GM12872 (cell line): Measurements from ENCODE around the gene FAM221A.

Experiments used
- CTCF ChIP-seq: IDR thresholded peaks from 3 replicates; pipeline ENCODE4 v1.5.1; 2011; ENCODE audit warnings: low read depth, mild to moderate bottlenecking, low read length, moderate library complexity; ENCODE audit not compliant: insufficient read depth

Gene FAM221A

GRCh38 chr7:23679898-23680413 is at the start of gene FAM221A:
TSS of gene FAM221A (plus strand) at chr7:23680199. CDS start at chr7:23680219, 20 bp downstream.
- peak; percentile 82 for TF ChIP-seq CTCF

- no peak for TF ChIP-seq CTCF
These were observed 46.6 kb upstream of the FAM221A start for GRCh38 chr7:23633417-23633816.

GRCh38 chr7:23645822-23646221 is 34.2 kb upstream of the FAM221A start:
- no peak for TF ChIP-seq CTCF

- TF ChIP-seq CTCF = no peak
These were observed 26.1 kb upstream of the FAM221A start for GRCh38 chr7:23653942-23654341.

- TF ChIP-seq CTCF = peak; percentile 36; the same call in 2 of the 3 replicates
These were observed 25.5 kb upstream of the FAM221A start for GRCh38 chr7:23654508-23654907.

- no peak for TF ChIP-seq CTCF
These were observed 24.6 kb upstream of the FAM221A start for GRCh38 chr7:23655433-23655832.

GRCh38 chr7:23658831-23659427 is 21.1 kb upstream of the FAM221A start:
- TF ChIP-seq CTCF = no peak

- no peak for TF ChIP-seq CTCF
These were observed 18.6 kb upstream of the FAM221A start for GRCh38 chr7:23661385-23661784.
